Diencephalon (tissue), 1 donor: Measurements from ENCODE around the gene FGFR4. TPM values are rescaled to one million over a fixed set of nuclear protein-coding genes. Genes with fewer than 3 reads are reported as not detected.

ENCODE experiments used
- total RNA-seq: library from RNA; depleted of rRNA; stranded (reverse); fragments of >200 nt; gene quantifications from one replicate; pipeline ENCODE4 v1.2.3, GENCODE V29; 2014

The FGFR4 gene
- 1.6 TPM for total RNA-seq

GRCh38 chr5:177086654-177087397 is at the start of gene FGFR4:
Gene FGFR4, plus strand, starts transcription at chr5:177086915. Its CDS starts 2,688 bp downstream, at chr5:177089603.

GRCh38 chr5:177133096-177133852 is 46.6 kb downstream of the FGFR4 start, which contains the start of gene NSD1:
Gene NSD1, plus strand, starts transcription at chr5:177133773. Its CDS starts 1,331 bp downstream, at chr5:177135104.

Other genes with a start within 250 kb of the FGFR4 start
- gene HK3, start 187.6 kb upstream of the FGFR4 start, total RNA-seq = 1.2 TPM
- gene UIMC1, start 80.1 kb upstream of the FGFR4 start, total RNA-seq = 79.6 TPM
- 32.3 TPM for gene ZNF346, start 64.2 kb upstream of the FGFR4 start, total RNA-seq
- gene NSD1, start 46.9 kb downstream of the FGFR4 start, total RNA-seq = 73.6 TPM
- 15.2 TPM for gene RAB24, start 216.8 kb downstream of the FGFR4 start, total RNA-seq
- 48.2 TPM for gene PRELID1, start 216.9 kb downstream of the FGFR4 start, total RNA-seq
- 4.4 TPM for gene MXD3, start 225.0 kb downstream of the FGFR4 start, total RNA-seq